Measurements from ENCODE around the gene ZNF20. TPM values are rescaled to one million over a fixed set of nuclear protein-coding genes. Genes with fewer than 3 reads are reported as not detected.

The ZNF20 gene
- total and polyA plus RNA-seq, 9 of the 15 experiments (the other 6 are each of a cell fraction or from before 2014, with no cell fraction given): 1.4 to 3.7 (median 3.1) TPM

DNA sequence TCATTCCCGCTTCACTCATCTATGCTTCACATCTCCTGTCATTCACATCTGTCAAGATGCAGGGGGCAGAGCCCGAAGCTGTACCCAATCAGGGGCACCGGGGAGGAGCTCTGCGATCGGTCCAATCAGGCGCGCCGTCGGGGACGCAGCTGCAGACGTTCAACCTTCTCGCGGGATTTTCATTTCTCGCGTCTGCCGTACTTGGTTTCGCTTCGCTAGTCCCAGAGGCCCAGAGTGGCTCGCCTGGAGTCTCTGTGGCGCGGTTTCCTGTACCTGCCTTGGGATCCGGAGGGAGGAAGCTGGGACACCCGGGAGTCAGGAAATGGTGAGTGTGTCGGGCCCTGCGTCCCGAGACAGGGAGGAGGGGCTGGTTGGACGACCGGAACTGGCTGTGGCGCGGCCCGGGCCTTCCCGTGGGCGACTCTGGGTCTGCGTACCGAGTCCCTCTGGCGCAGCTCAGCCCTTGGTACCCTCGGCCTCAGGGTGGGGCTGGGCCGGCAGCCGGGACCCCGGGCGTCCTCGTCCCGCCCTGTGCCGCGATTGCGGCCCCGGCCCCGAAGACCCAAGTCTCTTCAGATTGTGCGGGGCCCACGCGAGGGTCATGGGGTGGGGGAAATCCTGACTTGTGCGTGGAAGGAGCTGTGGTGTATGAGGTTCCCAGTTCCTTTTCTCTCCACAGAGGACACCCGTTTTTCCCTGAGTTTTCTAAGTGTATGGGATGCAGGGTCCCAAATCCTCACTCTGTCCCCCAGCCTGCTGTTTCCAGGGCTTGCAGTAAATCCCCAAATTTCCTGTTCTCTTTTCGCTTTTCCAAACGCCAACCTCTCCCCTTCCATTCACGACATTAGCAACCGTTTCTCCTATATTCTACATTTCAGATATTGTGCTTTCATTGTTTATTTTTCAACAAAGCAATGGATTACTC is 23.0 kb upstream of the ZNF20 start, which contains the start of gene ZNF136 (continued):
- TF ChIP-seq TAF7 (tag; IDR thresholded peaks at IDR 0.05): peak; percentile 49; the same call in 1 of the 2 replicates
- no peak for TF ChIP-seq BRD4 (IDR thresholded peaks at IDR 0.05)
- peak; percentile 32 for TF ChIP-seq HNRNPLL (IDR thresholded peaks at IDR 0.05; ENCODE audit: low read depth, low read length, poor library complexity, severe bottlenecking)
- TF ChIP-seq, protein P1, sequence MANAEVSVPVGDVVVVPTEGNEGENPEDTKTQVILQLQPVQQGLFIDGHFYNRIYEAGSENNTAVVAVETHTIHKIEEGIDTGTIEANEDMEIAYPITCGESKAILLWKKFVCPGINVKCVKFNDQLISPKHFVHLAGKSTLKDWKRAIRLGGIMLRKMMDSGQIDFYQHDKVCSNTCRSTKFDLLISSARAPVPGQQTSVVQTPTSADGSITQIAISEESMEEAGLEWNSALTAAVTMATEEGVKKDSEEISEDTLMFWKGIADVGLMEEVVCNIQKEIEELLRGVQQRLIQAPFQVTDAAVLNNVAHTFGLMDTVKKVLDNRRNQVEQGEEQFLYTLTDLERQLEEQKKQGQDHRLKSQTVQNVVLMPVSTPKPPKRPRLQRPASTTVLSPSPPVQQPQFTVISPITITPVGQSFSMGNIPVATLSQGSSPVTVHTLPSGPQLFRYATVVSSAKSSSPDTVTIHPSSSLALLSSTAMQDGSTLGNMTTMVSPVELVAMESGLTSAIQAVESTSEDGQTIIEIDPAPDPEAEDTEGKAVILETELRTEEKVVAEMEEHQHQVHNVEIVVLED (CRISPR knock-in tag; IDR thresholded peaks at IDR 0.05): peak; percentile 78
- TF ChIP-seq ZNF551 (CRISPR knock-in tag; IDR thresholded peaks at IDR 0.05): no peak
- TF ChIP-seq, protein P2, sequence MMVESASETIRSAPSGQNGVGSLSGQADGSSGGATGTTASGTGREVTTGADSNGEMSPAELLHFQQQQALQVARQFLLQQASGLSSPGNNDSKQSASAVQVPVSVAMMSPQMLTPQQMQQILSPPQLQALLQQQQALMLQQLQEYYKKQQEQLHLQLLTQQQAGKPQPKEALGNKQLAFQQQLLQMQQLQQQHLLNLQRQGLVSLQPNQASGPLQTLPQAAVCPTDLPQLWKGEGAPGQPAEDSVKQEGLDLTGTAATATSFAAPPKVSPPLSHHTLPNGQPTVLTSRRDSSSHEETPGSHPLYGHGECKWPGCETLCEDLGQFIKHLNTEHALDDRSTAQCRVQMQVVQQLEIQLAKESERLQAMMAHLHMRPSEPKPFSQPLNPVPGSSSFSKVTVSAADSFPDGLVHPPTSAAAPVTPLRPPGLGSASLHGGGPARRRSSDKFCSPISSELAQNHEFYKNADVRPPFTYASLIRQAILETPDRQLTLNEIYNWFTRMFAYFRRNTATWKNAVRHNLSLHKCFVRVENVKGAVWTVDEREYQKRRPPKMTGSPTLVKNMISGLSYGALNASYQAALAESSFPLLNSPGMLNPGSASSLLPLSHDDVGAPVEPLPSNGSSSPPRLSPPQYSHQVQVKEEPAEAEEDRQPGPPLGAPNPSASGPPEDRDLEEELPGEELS (CRISPR knock-in tag; IDR thresholded peaks at IDR 0.05; ENCODE audit: borderline replicate concordance): peak; percentile 59; the same call in 1 of the 2 replicates
- TF ChIP-seq, protein P3, sequence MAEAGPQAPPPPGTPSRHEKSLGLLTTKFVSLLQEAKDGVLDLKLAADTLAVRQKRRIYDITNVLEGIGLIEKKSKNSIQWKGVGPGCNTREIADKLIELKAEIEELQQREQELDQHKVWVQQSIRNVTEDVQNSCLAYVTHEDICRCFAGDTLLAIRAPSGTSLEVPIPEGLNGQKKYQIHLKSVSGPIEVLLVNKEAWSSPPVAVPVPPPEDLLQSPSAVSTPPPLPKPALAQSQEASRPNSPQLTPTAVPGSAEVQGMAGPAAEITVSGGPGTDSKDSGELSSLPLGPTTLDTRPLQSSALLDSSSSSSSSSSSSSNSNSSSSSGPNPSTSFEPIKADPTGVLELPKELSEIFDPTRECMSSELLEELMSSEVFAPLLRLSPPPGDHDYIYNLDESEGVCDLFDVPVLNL (CRISPR knock-in tag; IDR thresholded peaks at IDR 0.05; ENCODE audit: low read depth): no peak
- peak; percentile 94 for TF ChIP-seq ZFX (CRISPR knock-in tag; IDR thresholded peaks at IDR 0.05)
- peak; percentile 98 for TF ChIP-seq CHD2 (IDR thresholded peaks at IDR 0.05; ENCODE audit: low read depth, low read length)
- TF ChIP-seq ZNF644 (tag; IDR thresholded peaks at IDR 0.05; ENCODE audit: low read depth): no peak
- no peak for TF ChIP-seq CBFB (CRISPR knock-in tag; IDR thresholded peaks at IDR 0.05)
- peak in 1 of 2 experiments; percentile 55; a peak in 1 of 4 replicates for TF ChIP-seq SIN3A (IDR thresholded peaks at IDR 0.05; ENCODE audit: borderline replicate concordance in 2 of 2, control insufficient read depth in 1 of 2, low read depth in 2 of 2, low read length in 2 of 2)
- peak; percentile 55 for TF ChIP-seq HCFC1 (IDR thresholded peaks at IDR 0.05; ENCODE audit: low read depth, low read length)
- TF ChIP-seq, protein P4, sequence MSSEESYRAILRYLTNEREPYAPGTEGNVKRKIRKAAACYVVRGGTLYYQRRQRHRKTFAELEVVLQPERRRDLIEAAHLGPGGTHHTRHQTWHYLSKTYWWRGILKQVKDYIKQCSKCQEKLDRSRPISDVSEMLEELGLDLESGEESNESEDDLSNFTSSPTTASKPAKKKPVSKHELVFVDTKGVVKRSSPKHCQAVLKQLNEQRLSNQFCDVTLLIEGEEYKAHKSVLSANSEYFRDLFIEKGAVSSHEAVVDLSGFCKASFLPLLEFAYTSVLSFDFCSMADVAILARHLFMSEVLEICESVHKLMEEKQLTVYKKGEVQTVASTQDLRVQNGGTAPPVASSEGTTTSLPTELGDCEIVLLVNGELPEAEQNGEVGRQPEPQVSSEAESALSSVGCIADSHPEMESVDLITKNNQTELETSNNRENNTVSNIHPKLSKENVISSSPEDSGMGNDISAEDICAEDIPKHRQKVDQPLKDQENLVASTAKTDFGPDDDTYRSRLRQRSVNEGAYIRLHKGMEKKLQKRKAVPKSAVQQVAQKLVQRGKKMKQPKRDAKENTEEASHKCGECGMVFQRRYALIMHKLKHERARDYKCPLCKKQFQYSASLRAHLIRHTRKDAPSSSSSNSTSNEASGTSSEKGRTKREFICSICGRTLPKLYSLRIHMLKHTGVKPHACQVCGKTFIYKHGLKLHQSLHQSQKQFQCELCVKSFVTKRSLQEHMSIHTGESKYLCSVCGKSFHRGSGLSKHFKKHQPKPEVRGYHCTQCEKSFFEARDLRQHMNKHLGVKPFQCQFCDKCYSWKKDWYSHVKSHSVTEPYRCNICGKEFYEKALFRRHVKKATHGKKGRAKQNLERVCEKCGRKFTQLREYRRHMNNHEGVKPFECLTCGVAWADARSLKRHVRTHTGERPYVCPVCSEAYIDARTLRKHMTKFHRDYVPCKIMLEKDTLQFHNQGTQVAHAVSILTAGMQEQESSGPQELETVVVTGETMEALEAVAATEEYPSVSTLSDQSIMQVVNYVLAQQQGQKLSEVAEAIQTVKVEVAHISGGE (CRISPR knock-in tag; IDR thresholded peaks at IDR 0.05): peak in 2 of 3 experiments; percentile 71 to 88; a peak in 5 of 6 replicates
- TF ChIP-seq, protein P5, sequence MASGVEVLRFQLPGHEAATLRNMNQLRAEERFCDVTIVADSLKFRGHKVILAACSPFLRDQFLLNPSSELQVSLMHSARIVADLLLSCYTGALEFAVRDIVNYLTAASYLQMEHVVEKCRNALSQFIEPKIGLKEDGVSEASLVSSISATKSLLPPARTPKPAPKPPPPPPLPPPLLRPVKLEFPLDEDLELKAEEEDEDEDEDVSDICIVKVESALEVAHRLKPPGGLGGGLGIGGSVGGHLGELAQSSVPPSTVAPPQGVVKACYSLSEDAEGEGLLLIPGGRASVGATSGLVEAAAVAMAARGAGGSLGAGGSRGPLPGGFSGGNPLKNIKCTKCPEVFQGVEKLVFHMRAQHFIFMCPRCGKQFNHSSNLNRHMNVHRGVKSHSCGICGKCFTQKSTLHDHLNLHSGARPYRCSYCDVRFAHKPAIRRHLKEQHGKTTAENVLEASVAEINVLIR (CRISPR knock-in tag; IDR thresholded peaks at IDR 0.05): no peak
- TF ChIP-seq EGR1 (conservative IDR thresholded peaks at IDR 0.05): peak; percentile 37
